ENCODE results near the gene ADRM1.

Gene ADRM1

DNA sequence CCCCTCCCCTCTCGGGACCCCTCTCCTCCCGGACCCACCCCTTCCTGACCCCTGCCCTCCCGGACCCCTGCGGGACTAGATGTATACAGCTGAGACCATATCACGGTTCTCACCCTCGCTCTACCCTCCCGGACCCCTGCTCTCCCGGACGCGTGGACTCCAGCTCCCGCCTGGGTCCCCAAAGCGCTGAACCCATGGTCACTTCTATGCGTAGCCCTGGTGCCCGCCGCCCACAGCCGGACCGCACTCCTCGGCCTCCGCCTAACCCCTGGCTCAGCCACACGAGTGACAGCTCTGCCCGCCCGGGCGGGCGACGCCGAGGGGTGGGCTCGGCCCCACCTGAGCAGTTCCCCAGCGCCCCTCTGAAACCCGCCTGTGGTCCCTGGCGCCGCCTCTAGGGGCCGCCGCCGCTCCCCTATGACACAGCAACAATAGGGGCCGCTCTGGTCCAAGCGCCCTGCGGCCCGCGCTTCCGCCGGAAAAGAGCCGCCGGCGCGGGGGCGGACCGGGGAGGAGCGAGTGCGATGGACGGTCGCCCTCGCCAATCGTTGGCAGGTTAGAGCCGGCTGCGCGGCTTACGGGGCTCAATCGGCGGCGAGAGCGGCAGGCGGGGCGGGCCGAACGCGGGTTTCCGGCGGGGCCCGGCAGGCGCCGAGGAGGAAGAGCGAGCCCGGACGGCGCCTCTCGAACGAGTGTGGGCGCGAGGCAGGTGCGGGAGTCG is at the start of gene ADRM1:
TSS of gene ADRM1 (plus strand) at position 657 of the 721 bp plus-strand sequence. CDS start 572 bp downstream, outside the sequence.
- Histone ChIP-seq H3K27me3 (replicated peaks; ENCODE audit: control insufficient read depth, insufficient read depth, low read length) (no peaks in the 10 kb centered on the region), H3K36me3 (ENCODE audit: control insufficient read depth, insufficient read depth, low read length) (peaks cover 27% of the 10 kb centered on the region), H3K4me3 (replicated peaks; ENCODE audit: low read depth, low read length) (peak within 1 kb of the TSS; percentile 84)
- peak; percentile 99 for DNase-seq (ENCODE audit: extremely low read depth, insufficient read length)
- TF ChIP-seq, protein P1, sequence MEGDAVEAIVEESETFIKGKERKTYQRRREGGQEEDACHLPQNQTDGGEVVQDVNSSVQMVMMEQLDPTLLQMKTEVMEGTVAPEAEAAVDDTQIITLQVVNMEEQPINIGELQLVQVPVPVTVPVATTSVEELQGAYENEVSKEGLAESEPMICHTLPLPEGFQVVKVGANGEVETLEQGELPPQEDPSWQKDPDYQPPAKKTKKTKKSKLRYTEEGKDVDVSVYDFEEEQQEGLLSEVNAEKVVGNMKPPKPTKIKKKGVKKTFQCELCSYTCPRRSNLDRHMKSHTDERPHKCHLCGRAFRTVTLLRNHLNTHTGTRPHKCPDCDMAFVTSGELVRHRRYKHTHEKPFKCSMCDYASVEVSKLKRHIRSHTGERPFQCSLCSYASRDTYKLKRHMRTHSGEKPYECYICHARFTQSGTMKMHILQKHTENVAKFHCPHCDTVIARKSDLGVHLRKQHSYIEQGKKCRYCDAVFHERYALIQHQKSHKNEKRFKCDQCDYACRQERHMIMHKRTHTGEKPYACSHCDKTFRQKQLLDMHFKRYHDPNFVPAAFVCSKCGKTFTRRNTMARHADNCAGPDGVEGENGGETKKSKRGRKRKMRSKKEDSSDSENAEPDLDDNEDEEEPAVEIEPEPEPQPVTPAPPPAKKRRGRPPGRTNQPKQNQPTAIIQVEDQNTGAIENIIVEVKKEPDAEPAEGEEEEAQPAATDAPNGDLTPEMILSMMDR (IDR thresholded peaks at IDR 0.05; ENCODE audit: insufficient read depth, low read length, poor library complexity, severe bottlenecking), result peak; percentile 91

DNA sequence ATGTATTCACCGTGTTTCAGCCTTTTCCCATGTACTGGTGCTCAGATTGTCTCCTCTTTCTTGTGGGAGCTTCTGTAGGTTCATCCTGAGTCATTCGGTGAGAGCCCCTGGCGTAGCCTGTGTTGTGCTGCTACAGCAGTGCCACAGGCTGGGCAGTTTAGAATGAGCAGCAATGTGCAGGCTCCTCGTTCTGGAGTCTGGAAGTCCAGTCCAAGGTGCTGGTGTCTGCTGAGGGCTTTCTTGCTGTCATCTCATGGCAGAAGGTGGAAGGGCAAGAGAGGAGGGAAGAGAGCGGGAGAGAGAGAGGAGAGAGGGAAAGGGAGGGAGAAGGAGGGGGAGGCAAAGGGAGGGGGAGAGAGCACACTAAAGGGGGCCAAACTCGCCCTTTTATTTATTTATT is 49.4 kb upstream of the ADRM1 start:
- H3K4me3 ChIP-seq (replicated peaks; ENCODE audit: low read depth, low read length), result no peak overlapping the region
- TF ChIP-seq, protein P1 (IDR thresholded peaks at IDR 0.05; ENCODE audit: insufficient read depth, low read length, poor library complexity, severe bottlenecking), result no peak
- H3K36me3 ChIP-seq (ENCODE audit: control insufficient read depth, insufficient read depth, low read length), result peaks cover 3% of the 10 kb centered on the region
- no peak for DNase-seq (ENCODE audit: extremely low read depth, insufficient read length)
- H3K27me3 ChIP-seq (replicated peaks; ENCODE audit: control insufficient read depth, insufficient read depth, low read length), result no peaks in the 10 kb centered on the region

GRCh38 chr20:62254021-62254724 is 48.6 kb upstream of the ADRM1 start:
- no peak for DNase-seq (ENCODE audit: extremely low read depth, insufficient read length)
- Histone ChIP-seq H3K36me3 (ENCODE audit: control insufficient read depth, insufficient read depth, low read length) (peaks cover 3% of the 10 kb centered on the region), H3K4me3 (replicated peaks; ENCODE audit: low read depth, low read length) (no peak overlapping the region), H3K27me3 (replicated peaks; ENCODE audit: control insufficient read depth, insufficient read depth, low read length) (no peaks in the 10 kb centered on the region)
- TF ChIP-seq, protein P1 (IDR thresholded peaks at IDR 0.05; ENCODE audit: insufficient read depth, low read length, poor library complexity, severe bottlenecking), result no peak

GRCh38 chr20:62255976-62256375 is 46.8 kb upstream of the ADRM1 start:
- no peaks in the 10 kb centered on the region for H3K27me3 ChIP-seq (replicated peaks; ENCODE audit: control insufficient read depth, insufficient read depth, low read length)
- TF ChIP-seq, protein P1 (IDR thresholded peaks at IDR 0.05; ENCODE audit: insufficient read depth, low read length, poor library complexity, severe bottlenecking), result no peak
- no peak overlapping the region for H3K4me3 ChIP-seq (replicated peaks; ENCODE audit: low read depth, low read length)
- peaks cover 6% of the 10 kb centered on the region for H3K36me3 ChIP-seq (ENCODE audit: control insufficient read depth, insufficient read depth, low read length)
- DNase-seq (ENCODE audit: extremely low read depth, insufficient read length), result no peak

- peaks cover 21% of the 10 kb centered on the region for H3K36me3 ChIP-seq (ENCODE audit: control insufficient read depth, insufficient read depth, low read length)
- TF ChIP-seq, protein P1 (IDR thresholded peaks at IDR 0.05; ENCODE audit: insufficient read depth, low read length, poor library complexity, severe bottlenecking), result no peak
- no peak for DNase-seq (ENCODE audit: extremely low read depth, insufficient read length)
- no peak overlapping the region for H3K4me3 ChIP-seq (replicated peaks; ENCODE audit: low read depth, low read length)
- H3K27me3 ChIP-seq (replicated peaks; ENCODE audit: control insufficient read depth, insufficient read depth, low read length), result no peaks in the 10 kb centered on the region
These were observed 44.1 kb upstream of the ADRM1 start for GRCh38 chr20:62258499-62259293.

All from GM06990 (cell line).